IPS-NIHi11 (cell line): ENCODE measurements around the gene CPN1.
"Not testable (repeated sequence)": the region's sequence is repeated elsewhere in the genome, so short reads cannot be mapped to it uniquely, and the experiment has no call there.

Experiments
- DNase-seq: peaks from one replicate; pipeline ENCODE4 v3.0.0; 2012; ENCODE audit warnings: mixed read lengths, low spot score

The CPN1 gene

GRCh38 chr10:100081075-100082001 lies at the start of gene CPN1:
CPN1 (minus strand) TSS chr10:100081869; CDS start chr10:100081625, 244 bp downstream.
- DNase-seq, result no peak

GRCh38 chr10:100130831-100131230 lies 49.2 kb upstream of the CPN1 start:
- no peak for DNase-seq

- no peak for DNase-seq
Observed at GRCh38 chr10:100129424-100129823, 47.8 kb upstream of the CPN1 start.

- DNase-seq, result no peak
Observed at GRCh38 chr10:100128951-100129350, 47.3 kb upstream of the CPN1 start.

- not testable (repeated sequence) for DNase-seq
Observed at GRCh38 chr10:100125335-100125734, 43.7 kb upstream of the CPN1 start.

GRCh38 chr10:100124097-100124496 lies 42.4 kb upstream of the CPN1 start:
- no peak for DNase-seq

GRCh38 chr10:100122780-100123179 lies 41.1 kb upstream of the CPN1 start:
- DNase-seq, result no peak

GRCh38 chr10:100120550-100120949 lies 38.9 kb upstream of the CPN1 start:
- no peak for DNase-seq

GRCh38 chr10:100119726-100120125 lies 38.1 kb upstream of the CPN1 start:
- no peak for DNase-seq

- DNase-seq, result peak; percentile 35
Observed at GRCh38 chr10:100114976-100115770, 33.5 kb upstream of the CPN1 start.

- no peak for DNase-seq
Observed at GRCh38 chr10:100114460-100114859, 32.8 kb upstream of the CPN1 start.

- DNase-seq, result no peak
Observed at GRCh38 chr10:100109670-100110069, 28.0 kb upstream of the CPN1 start.

GRCh38 chr10:100106865-100107264 lies 25.2 kb upstream of the CPN1 start:
- no peak for DNase-seq

- no peak for DNase-seq
Observed at GRCh38 chr10:100104300-100104699, 22.6 kb upstream of the CPN1 start.

GRCh38 chr10:100103581-100103980 lies 21.9 kb upstream of the CPN1 start:
- DNase-seq, result no peak

- no peak for DNase-seq
Observed at GRCh38 chr10:100101192-100102076, 19.8 kb upstream of the CPN1 start.

GRCh38 chr10:100100651-100101184 lies 19.0 kb upstream of the CPN1 start:
- peak; percentile 42 for DNase-seq

- DNase-seq, result no peak
Observed at GRCh38 chr10:100089241-100089640, 7.6 kb upstream of the CPN1 start.

- DNase-seq, result not testable (repeated sequence)
Observed at GRCh38 chr10:100086708-100087107, 5.0 kb upstream of the CPN1 start.

GRCh38 chr10:100085596-100085995 lies 3.9 kb upstream of the CPN1 start:
- no peak for DNase-seq

- no peak for DNase-seq
Observed at GRCh38 chr10:100083623-100084022, 2.0 kb upstream of the CPN1 start.

- not testable (repeated sequence) for DNase-seq
Observed at GRCh38 chr10:100082276-100082675, 607 bp upstream of the CPN1 start.
